HG03520 (cell line): Measurements from ENCODE around the gene CD99.
"Not testable (repeated sequence)": the region's sequence is repeated elsewhere in the genome, so short reads cannot be mapped to it uniquely, and the experiment has no call there.

Source experiments
- ATAC-seq: cut with Tn5 transposase; IDR thresholded peaks from one replicate; pipeline ENCODE4 v1.9.1; 2021; ENCODE audit warnings: mild to moderate bottlenecking, moderate library complexity; ENCODE audit not compliant: unreplicated experiment

CD99 gene

DNA sequence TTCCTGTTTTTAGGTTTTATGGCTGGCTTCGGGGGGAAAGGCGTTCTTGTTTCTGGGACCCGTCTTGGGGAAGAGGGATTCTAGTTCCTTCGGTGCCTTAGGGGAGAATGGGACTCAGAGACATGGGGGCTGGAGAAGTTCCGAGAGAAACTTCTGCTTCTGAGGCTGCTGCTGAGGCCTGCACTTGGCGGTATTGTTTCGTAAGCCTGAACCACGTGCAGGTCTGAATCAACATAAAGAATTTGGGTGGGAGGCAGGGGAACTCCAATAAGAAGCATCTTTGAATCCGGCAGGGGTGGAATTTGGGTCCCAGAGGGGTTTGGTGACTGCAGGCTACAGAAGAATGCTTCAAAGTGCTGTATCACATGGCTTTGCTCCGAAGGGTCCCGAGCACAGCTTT lies 75.8 kb downstream of the CD99 start:
- ATAC-seq, result no peak

DNA sequence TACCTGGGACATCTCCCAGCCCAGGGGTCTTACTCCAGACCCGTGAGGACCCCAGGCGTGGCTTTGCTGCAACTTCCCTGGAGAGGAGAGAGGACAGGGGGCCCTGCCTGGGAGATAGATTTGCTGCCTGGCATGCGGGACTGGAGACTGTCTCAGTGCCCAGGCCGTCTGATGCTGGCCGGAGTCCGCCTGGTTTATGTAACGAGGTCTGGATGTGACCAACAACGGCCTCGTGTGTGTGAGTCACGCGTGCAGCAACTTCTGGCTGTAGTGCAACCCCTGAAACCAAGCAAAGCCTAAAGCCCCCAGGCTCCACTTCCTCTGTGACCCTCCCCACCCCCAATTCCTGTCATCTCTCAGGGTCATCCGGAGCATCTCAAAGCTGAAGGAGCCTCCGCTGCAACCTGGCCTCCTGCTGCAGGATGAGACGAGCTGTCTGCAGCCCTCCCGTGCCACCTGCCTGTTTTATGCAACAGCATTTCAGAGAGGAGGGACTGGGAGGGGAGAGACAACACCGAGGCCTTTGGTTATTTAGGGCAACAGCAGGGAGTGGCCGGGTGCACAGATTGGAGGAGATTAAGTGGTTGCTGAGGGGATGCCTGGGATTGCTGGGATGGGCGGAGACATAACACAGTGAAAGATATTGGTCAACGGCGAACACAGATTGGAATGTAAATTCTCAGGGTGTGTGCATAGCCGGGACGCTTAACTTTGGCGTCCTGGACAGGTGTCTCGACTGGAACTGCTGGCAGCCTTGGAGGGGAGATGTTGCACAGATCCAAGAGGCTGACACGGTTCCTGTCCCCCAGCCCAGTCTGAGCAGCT lies 76.7 kb downstream of the CD99 start:
- ATAC-seq, result no peak

GRCh38 chrX:2769615-2770014 lies 78.5 kb downstream of the CD99 start:
- no peak for ATAC-seq

GRCh38 chrX:2773166-2774055 lies 82.3 kb downstream of the CD99 start:
- ATAC-seq, result not testable (repeated sequence)

- no peak for ATAC-seq
Measured at GRCh38 chrX:2774057-2774456, 83.0 kb downstream of the CD99 start.

DNA sequence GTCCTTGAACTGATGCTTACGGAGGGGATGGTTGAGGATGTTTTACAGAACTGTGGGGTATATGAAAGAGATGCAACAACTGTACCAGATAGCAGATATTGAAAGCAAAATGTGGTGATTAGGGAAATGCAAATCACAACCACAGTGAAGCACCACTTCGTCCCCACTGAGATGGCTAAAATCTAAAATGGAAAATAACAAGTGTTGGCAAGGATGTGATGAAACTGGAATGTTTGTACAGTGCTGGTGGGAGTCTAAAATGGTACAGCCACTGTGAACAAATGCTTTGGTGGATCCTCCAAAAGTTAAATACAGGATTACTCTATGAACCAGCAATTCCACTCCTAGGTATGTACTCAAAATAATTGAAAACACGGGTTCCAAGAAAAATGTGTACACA lies 83.7 kb downstream of the CD99 start:
- ATAC-seq, result no peak

GRCh38 chrX:2780472-2781225 lies 89.6 kb downstream of the CD99 start:
- ATAC-seq, result not testable (repeated sequence)

- no peak for ATAC-seq
Measured at GRCh38 chrX:2781226-2781571, 90.1 kb downstream of the CD99 start.

GRCh38 chrX:2781698-2782097 lies 90.6 kb downstream of the CD99 start:
- ATAC-seq, result no peak

- no peak for ATAC-seq
Measured at GRCh38 chrX:2782171-2782570, 91.1 kb downstream of the CD99 start.

DNA sequence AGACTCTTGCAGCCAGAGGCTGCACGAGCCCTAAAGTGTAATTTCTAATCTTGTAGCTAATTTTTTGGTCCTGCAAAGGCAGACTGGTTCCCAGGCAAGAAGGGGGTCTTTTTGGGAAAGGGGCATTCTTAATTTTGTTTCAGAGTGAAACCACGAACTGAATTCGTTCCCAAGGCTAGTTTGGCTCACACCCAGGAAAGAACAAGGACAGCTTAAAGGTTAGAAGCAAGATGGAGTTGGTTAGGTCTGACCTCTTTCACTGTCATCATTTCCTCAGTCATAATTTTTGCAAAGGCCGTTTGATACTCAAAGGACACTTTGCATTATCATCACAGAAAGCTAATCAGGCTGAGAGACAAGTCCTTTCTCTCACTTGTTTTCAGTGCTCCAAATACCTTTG lies 91.7 kb downstream of the CD99 start:
- no peak for ATAC-seq

DNA sequence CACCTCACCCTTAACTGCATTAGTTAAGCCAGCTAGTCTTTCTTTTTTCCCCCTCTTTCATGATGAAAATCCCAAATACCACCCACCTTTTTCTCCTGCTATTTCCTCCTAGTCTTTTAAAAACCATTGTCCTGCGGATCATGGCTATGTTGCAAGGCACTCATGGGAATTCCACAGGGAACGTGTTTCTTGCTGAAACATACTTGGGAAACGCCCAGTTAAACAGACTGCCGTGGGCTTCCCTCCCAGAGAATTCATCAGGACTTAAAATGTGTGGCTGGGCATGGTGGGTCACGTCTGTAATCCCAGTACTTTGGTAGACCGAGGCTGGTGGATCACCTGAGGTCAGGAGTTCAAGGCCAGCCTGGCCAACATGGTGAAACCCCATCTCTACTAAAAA lies 92.9 kb downstream of the CD99 start:
- ATAC-seq, result no peak

DNA sequence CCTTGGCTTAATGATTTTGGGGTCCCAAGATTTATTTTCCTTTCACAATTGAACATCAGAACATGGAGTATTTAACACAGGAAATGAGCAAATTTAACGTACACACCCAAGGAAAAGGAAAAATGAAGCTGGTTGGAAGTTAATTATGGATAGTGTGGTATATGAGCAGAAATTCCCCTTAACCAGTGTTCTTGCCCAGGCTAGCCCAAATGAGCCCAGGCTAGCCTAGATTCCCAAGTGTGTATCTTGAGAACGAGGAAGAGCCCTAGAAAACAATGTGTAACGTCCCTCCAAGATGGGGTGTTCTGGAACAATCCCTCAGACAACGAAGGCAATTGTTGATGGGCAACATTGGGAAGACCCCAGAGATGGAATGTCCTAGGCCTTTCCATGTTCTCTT lies 94.4 kb downstream of the CD99 start:
- ATAC-seq, result no peak

GRCh38 chrX:2788980-2789379 lies 97.9 kb downstream of the CD99 start:
- no peak for ATAC-seq

GRCh38 chrX:2789569-2789968 lies 98.5 kb downstream of the CD99 start:
- no peak for ATAC-seq
